HG03060 (cell line): ENCODE results near the gene EYA2.
"Not testable (repeated sequence)": the region's sequence is repeated elsewhere in the genome, so short reads cannot be mapped to it uniquely, and the experiment has no call there.

Experiments used
- ATAC-seq: cut with Tn5 transposase; IDR thresholded peaks from one replicate; pipeline ENCODE4 v1.9.1; 2021; ENCODE audit warnings: low read depth, moderate number of reproducible peaks; ENCODE audit not compliant: unreplicated experiment

Gene EYA2

GRCh38 chr20:47154089-47154488 lies 259.4 kb downstream of the EYA2 start:
- ATAC-seq, result no peak

DNA sequence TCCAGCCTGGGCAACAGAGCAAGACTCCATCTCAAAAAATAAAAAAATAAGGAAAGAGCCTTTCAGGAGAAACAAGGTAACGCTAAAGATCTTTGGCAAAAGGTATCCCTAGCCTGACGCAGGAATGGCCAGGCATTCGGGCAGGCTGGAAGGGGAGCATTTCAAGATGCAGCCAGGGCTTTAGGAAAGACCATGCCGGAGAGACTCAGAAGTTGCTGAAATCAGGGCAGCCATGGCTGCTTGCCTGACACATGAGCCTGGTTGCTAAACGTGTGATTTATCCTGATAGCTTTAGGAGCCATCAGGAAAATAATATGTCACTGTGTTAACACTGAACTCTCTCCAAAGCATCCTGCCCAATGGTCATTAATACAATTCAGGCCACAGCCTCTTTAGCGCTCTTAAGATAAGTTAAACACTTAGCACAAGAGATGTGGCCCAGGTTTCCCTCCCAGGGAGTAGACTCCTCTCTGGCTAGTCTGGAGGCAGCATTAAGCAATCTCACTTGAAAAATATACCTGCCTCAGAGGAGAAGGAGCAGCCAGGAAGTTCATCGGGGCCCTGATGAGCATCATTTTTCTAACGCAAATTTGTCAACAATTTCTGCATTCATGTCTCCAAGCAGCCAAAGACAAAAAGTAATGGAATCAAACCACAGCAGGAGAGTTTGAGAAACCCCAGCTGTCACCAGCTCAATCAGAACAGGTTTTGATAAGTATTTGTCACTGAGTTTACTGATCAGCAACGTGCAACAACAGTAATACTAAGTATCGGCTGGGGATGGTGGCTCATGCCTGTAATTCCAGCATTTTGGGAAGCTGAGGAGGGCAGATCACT lies 261.9 kb downstream of the EYA2 start:
- ATAC-seq, result no peak

DNA sequence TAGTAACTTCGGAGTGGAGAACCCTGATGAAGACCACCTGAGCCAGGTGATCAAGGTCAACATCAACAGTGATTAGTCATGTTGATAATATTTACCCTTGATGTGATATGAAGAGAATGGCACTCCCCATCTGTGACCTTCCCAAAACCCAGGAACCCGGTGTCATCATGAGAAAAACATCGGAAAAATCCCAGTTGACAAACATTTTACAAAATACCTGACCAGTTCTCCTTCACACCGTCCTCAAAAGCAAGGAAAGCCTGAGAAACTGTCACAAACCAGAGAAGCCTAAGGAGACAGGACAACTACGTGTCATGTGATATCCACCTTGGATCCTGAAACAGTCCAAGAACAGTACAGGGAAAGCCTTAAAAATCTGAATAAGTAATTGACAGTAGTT lies 264.5 kb downstream of the EYA2 start:
- no peak for ATAC-seq

DNA sequence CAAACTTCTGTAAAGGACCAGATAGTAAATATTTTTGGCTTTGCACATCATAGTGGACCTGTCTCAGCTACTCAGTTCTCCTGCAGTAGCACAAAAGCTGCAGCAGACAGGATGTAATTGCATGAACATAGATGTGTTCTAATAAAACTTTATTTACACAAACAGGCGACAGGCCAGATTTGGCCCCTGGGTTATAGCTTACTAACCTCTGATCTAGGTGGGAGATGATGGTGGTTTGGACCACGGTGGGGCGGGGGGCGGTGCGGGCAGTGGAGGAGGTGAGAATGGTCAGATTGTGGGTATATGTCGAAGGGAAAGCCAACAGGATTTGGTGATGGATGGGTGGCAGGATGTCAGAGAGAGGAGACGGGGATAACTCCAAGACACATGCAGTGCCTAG lies 265.6 kb downstream of the EYA2 start:
- no peak for ATAC-seq

GRCh38 chr20:47160992-47161391 lies 266.3 kb downstream of the EYA2 start:
- ATAC-seq, result no peak

- ATAC-seq, result no peak
Observed at GRCh38 chr20:47161411-47161810, 266.8 kb downstream of the EYA2 start.

DNA sequence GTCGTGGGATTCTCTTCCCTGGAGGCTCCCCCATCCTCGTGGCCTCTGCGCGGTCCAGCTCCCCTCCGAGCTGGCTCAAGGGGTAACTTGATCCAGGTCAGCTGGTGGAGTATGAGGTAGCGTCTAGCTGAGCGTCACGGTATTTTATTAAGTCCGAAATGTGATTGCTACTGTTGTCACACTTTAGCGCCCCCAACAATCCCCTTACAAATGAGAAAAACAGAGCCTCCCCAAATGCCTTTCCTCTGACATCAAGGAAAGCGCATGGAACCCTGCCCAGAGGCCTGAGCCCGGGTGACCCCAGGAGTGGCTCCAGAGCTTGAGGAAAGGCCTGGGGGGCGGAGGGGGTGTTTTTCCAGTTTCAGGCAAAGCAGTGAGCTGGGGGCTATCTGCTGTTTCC lies 269.5 kb downstream of the EYA2 start:
- ATAC-seq, result no peak

- no peak for ATAC-seq
Observed at GRCh38 chr20:47165376-47165865, 270.8 kb downstream of the EYA2 start.

DNA sequence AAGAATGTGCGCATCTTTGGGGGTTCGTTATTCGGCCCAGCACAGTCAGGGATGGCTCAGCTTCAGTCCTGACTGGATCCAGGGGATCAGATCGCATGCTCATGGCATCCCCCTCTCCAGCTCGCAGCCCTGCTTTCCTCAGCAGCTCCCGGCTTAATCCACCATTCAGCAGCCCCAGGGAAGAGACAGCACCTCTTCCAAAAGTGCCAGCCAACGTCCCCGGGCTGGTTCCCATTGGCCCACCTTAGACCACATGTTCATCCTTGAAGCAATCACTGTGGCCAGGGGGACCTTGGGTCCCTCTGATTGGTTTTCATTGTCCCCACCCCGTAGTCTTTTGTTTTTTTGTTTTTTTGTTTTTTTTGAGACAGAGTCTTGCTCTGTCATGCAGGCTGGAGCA lies 273.2 kb downstream of the EYA2 start:
- ATAC-seq, result no peak

DNA sequence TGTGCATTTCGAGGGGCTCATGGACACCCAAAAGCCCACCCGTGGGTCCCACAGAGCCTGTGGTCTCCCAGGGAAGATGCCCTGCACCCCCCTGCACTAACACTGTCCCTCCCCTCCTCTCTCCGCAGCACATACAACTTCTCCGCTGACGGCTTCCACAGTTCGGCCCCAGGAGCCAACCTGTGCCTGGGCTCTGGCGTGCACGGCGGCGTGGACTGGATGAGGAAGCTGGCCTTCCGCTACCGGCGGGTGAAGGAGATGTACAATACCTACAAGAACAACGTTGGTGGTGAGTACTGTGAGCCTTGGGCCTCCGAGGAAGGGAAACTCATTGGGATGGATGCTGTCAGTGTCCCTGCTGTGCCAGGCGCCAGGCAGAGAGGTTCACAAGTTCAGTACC lies 277.9 kb downstream of the EYA2 start:
- ATAC-seq, result no peak

- ATAC-seq, result no peak
Observed at GRCh38 chr20:47173596-47174216, 279.1 kb downstream of the EYA2 start.

DNA sequence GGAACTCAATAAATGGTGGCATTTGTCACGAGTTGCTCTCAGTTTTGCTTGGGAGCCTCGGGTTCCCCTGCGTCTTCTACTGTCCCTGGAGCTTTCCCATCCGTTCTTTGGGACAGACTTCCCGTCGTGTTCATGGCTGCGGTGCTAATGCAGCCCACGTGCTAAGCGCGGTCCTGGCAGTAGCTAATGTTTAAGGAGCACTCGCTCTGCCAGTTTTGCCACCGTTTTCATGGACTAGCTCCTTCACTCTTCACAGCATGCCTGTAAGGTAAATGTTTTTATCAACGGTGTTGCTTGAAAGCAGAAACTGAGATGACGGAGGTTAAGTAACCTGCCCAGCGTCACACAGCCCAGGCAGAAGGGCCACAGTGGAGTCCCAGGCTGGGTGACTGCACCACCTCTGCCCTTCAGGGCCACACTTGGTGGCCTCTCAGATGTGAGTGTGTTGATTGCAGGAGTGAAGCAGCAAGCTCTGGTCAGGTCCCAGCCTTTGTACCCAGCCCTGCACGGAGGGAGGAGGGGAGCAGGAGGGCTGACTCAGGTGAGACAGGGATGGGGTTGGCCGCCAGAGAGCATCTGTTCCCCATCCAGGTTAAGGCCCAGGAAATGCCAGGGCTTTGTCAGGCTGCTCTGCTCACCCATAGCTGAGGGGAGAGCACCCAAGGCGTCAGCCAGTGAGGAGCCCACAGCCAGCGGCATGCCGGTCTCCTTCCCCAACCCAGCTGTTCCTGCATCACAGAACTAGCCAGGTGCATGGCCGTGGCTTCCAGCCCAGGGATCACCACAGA lies 280.0 kb downstream of the EYA2 start:
- ATAC-seq, result no peak

GRCh38 chr20:47175493-47175892 lies 280.9 kb downstream of the EYA2 start:
- ATAC-seq, result no peak

GRCh38 chr20:47176217-47176616 lies 281.6 kb downstream of the EYA2 start:
- ATAC-seq, result not testable (repeated sequence)

GRCh38 chr20:47178277-47178676 lies 283.6 kb downstream of the EYA2 start:
- no peak for ATAC-seq

DNA sequence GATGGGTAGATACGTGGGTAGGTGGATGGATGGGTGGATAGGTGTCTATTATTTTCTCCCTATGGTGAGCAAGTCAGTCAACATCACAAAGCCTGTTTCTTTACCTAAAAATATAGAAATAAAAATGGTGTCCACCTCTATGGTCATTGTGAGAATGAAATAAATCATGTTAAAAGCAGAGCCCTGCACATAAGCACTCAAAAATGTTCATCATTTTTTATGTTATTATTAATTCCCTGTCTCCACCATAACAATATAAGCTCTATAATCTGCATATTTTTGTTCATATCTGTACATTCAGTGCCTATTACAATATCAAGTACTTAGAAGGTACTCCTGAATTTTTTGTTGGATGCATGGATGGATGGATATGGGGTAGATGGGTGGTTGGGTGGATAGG lies 284.2 kb downstream of the EYA2 start:
- ATAC-seq, result no peak

- no peak for ATAC-seq
Observed at GRCh38 chr20:47179267-47179666, 284.6 kb downstream of the EYA2 start.

DNA sequence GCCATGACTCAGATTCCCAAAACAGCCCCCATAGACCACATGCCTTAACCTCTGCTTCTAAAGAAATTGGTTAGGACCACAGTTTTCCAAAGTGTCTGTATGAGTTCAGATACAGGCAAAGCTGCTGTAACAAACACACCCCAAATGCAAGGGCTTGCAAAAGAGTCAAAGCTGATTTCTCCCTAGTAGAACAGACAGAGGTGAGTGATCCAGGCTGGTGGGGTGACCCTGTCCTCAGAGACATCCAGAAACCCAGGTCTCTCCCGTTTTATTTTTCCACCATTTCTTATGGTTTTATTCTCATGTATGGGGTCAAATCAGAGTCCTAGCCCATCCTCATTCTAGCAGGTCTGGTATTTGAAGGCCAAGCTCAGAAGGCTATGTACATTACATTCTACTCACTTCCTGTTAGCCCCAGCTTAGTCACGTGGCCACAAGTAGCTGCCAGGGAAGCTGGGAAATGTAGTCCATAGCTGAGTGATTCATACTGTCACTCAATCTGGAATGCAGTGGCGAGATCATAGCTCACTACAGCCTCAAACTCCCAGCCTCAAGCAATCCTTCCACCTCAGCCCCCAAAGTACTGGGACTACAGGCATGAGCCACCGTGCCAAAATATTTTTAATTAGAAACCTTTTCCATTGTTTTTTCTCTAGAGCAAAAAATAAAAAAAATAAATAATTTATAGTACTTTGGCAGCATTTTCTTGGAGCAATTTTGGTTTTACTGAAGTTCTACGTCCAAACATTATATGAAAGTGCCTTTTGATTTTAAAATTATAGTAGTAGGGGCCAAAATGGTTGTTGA lies 286.6 kb downstream of the EYA2 start:
- ATAC-seq, result no peak

- no peak for ATAC-seq
Observed at GRCh38 chr20:47183367-47183766, 288.7 kb downstream of the EYA2 start.

- ATAC-seq, result no peak
Observed at GRCh38 chr20:47187450-47188195, 293.0 kb downstream of the EYA2 start.
